Gastrocnemius medialis (tissue), 4 donors: ENCODE data around the gene CLMN.

Experiments used
- CTCF ChIP-seq, 5 experiments: fragments of 450-650 bp in 3 of 5; fragments of 200-600 bp in 2 of 5; sonication (generic) in 2 of 5; IDR thresholded peaks in 4 of 5; conservative IDR thresholded peaks in 1 of 5; 1 replicate in 4 of 5; 2 replicates in 1 of 5; pipeline ENCODE4 v1.5.1; 2016 to 2019; ENCODE audit warnings: antibody characterized with exemption in 5 of 5, mild to moderate bottlenecking in 3 of 5, moderate library complexity in 3 of 5
- POLR2A ChIP-seq, 2 donors: fragments of 450-650 bp; IDR thresholded peaks; one replicate each; pipeline ENCODE4 v1.6.1; 2017; ENCODE audit warnings: antibody characterized with exemption in 2 of 2, mild to moderate bottlenecking in 2 of 2, moderate library complexity in 2 of 2

- no peak for TF ChIP-seq CTCF (IDR thresholded peaks at IDR 0.05 in 4 of 5, conservative IDR thresholded peaks at IDR 0.05 in 1 of 5)
- TF ChIP-seq POLR2A (IDR thresholded peaks at IDR 0.05): no peak
Observed at GRCh38 chr14:95151561-95151960, 168.1 kb downstream of the CLMN start.
